Activated CD4-positive, alpha-beta T cell treated with anti-CD3 and anti-CD28 coated beads for 24 hours (primary cell): Measurements from ENCODE around the gene LSP1.
"Not testable (repeated sequence)": the region's sequence is repeated elsewhere in the genome, so short reads cannot be mapped to it uniquely, and the experiment has no call there.

Experiments
- DNase-seq, 2 donors: peaks; one replicate each; pipeline ENCODE4 v3.0.0-alpha.2; 2020; ENCODE audit warnings: low read depth in 2 of 2

The LSP1 gene

DNA sequence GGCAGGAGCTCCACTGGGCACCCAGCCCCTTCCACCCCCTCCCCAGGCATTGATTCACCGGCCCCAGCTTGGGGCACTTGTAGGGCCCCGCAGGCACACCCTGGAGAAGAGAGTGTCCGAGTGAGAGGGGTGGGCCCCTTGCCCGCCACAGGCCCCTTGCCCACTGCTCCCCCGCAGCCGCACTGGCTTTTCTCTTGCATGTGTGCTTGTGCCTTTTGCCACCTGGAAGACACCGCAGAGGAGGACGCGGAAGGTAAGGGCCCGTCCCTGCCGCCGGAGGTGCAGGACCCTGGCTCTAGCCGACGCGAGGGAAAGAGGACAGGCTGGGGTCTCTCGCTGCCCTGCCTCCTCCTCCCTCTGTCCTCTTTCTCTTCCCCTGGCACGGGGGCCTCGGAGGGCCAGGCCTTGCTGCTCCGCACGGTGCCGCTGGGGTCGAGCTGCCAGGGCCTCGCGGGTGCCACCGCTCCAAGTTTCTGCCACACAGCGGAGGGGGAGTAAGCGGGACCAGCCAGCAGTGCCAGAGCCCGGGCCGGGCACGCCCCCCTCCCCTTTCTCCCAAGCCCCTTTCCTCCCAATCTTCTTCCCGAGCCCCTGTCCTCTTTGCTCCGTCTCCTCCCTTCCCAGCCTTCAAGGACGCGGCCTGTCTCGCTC lies 76.1 kb downstream of the LSP1 start:
- DNase-seq = no peak

DNA sequence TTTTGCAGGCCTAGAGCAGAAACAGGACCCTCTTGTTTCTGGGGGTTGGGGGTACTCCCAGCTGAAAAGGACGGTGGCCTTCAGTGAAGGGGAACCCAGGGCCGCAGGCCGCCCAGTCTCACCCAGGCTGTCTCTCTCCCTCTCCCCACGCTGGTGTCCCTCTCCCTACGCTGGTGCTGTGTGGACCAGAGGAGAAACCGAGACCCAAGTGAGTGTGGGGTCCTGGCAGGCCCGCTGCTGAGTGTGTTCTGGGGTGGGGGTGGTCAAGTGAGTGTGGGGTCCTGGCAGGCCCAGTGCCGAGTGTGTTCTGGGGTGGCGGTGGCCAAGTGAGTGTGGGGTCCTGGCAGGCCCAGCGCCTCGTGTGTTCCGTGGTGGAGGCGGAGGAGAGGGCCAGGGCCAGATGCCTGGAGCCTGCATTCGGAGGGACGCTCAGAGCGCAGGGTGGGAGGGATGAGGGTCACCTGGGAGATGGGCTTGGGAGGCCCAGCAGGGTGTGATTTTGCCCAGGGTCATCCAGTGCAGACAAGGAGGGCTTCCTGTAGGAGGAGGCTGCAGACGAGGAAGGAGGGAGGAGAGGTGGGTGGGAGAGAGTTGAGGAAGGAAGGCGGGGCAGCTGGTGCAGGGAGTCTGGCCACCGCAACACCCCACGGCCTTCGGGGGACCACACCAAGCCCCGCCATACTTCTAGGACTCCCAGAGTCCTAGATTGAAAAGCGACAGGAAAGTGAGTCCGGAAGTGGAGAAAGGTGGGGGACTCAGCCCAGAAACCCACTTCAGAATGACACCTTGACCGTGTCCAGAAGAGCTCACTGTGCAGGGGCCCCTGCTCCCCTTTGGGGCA lies 77.0 kb downstream of the LSP1 start:
- DNase-seq = no peak

DNA sequence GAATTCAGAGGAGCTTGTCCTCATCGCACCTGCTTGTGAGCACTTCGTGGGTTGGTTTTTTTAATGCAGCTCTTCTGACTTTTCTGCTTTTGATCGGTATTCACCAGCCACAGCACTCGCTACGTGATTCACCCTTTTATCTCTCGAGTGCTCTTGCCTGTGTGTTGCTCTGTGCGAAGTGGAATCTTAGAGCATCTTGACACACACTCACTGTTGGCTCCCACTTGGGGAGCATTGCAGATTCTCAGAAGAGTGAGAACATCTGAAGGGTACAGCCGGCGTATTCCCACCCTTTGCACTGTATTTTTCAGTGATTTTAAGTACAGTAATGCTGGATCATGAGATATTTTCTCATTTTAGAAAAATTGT lies 77.6 kb downstream of the LSP1 start:
- no peak for DNase-seq

DNA sequence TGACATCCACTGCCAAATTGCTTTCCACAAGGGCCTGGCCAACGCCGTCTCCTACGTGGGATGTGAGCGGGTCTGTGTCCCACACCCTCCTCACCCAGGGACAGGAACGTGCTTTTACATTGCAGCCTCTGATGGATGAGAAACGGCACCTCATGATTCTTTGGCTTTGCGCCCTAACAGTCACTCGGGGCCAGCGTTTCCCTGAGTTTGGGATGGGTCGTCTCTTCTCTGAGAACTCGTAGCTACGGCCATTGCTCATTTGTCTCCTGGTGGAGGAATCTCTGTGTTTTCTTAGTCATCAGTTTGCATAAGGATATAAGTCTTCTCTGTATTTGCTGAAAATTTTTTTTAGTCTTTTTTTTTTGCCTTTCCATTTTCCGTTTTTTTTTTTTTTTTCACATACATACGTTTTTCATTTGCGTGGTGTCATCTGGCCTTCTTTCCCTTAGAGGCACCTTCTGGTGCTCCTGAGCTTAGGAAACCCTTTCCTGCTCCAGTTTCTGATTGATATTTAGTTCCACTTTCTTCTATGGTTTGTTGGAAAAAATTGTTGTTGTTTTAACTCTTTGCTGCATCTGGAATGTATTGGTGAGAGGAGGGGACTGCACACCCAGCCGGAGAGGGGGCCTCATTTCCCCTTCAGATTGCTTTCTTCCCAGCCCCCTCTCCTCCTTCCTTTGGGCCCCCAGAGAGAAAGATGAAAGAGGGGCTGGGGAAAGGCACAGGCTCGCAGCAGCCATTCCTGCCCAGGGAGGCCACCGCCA lies 78.6 kb downstream of the LSP1 start:
- no peak for DNase-seq

DNA sequence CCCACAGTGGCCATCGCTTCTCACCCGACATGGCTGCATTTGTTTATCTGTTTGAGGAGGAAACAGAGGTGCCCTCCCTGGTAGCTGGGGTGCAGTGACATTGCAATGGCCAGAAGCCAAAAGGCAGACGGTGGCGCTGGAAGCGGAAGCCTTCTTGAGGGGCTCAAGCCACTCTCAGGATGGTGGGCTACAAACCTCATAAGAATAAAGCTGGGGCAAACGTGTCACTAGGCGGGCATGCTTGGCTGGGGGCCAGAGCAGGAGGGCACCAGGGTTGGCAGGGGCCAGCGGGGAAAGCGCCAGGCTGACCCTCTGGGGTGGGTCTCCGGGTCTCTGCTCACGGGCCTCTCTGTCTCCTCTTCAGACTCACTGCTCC lies 79.2 kb downstream of the LSP1 start:
- DNase-seq = no peak

DNA sequence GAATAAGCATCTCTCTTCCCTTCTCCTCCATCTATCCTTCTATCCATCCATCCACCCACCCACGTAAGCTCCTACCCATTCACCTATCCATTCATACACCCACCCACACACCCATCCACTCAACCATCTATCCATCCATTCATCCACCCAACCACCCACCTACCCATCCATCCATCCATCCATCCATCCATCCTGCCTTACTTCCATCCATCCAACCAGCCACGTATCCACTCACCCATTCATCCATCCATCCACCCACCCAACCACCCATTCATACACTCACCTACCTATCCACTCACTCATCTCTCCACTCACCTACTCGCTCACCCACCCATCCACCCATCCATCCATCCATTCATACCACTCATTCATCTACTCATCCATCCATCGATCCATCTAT lies 79.8 kb downstream of the LSP1 start:
- no peak for DNase-seq

DNA sequence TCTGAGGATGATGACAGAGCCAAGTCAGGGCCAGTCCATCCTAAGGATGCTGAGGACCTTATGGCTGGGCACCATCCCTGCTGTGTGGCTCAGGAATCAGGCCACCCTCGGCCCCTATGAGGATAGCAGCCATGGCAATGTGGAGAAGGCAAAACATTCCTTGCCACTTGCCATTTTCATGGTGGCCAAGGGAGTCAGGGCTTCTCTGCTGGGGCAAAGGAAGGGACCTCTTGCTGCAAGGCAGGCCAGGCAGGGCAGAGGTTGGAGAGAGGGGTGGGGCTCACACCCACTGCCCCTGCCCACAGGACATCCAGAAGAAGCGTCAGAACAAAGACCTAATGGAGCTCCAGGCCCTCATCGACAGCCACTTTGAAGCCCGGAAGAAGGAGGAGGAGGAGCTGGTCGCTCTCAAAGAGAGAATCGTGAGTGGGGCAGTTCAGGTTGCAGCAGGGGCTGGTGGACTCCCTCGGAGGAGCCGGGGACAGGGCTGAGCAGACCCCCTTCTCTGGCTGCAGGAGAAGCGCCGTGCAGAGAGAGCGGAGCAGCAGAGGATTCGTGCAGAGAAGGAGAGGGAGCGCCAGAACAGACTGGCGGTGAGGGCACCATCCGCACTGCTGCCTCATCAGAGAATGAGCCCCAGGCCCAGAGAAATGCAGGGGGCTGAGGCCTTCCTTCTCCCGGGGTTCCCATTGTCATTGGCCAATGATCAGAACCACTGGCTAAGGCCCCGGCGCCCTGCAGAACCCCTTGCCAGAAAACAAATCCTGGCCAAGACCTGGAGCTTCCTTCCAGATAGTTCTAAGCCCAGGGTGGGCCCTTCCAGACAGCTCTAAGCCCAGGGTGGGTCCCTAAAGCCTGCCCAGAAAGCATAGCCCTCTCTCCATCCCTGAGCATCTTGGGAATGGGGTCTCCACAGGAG lies 80.8 kb downstream of the LSP1 start:
- DNase-seq = no peak

DNA sequence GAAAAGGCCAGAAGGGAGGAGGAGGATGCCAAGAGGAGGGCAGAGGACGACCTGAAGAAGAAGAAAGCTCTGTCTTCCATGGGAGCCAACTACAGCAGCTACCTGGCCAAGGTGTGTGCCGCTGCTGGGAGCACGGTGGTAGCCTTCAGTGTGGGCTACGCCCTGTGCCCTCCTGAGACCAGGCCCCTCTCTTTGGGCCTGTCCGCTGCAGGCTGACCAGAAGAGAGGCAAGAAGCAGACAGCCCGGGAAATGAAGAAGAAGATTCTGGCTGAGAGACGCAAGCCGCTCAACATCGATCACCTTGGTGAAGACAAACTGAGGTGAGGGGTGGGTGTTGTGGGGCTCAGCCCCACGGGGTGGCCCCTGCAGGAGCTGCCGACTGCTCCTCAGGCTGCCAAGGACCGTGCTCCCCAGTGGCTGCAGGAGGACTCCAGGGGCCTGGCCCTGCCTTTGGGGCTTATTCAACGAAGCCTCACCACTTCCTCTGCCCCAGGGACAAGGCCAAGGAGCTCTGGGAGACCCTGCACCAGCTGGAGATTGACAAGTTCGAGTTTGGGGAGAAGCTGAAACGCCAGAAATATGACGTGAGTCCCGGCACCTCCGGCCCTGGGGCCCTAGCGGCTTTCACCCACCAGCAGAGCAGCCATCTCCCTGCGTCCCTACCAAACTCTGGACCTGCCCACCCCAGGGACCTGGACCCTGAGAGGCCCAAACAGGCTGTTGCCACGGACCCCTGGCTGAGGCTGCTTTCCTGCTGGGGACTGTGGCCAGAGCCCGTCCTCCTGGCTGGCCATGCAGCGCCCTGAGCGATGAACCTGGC lies 81.7 kb downstream of the LSP1 start:
- DNase-seq = no peak

DNA sequence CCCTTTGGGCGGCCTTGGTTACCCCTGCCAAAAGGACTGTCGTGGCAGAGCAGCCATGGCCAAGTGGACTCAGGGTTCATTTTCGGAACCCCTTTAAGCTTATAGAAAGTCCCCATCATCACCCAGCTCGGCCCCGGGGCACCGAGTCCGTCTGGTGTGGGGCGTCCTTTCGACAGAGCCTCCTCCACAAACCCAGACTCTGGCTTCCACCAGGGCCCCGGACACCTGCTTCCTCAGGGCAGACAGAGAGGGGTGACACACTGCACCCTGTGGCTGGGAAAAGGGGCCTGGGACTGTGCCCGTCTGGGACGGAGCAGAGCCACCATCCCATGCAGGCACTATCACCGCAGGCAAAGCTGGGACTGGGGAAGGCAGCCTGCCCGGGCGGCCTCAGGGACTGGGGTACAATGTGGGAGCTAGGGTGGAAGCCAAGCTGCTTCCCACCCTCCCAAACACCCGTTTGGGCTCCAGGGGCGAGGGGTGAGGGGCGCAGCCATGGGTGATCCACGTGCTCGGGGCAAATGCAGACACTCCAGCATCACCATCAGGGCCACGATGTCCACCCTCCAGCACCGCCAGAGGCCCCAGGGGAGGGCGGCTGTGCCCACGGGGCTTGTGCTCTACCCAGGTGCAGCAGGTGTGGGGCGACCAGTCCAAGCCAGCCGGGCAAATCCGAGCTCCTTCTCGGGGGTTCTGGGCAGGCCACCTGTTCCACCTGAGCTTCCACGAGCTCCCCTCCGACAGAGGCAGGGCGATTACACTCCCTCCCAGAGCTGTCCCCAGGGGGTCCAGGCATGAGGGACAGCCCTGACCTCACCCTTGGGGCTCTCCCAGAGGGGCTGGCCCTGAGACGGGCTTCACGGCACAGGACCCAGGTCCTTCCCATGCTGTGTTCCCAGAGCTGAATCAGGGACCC lies 82.5 kb downstream of the LSP1 start:
- no peak for DNase-seq

DNA sequence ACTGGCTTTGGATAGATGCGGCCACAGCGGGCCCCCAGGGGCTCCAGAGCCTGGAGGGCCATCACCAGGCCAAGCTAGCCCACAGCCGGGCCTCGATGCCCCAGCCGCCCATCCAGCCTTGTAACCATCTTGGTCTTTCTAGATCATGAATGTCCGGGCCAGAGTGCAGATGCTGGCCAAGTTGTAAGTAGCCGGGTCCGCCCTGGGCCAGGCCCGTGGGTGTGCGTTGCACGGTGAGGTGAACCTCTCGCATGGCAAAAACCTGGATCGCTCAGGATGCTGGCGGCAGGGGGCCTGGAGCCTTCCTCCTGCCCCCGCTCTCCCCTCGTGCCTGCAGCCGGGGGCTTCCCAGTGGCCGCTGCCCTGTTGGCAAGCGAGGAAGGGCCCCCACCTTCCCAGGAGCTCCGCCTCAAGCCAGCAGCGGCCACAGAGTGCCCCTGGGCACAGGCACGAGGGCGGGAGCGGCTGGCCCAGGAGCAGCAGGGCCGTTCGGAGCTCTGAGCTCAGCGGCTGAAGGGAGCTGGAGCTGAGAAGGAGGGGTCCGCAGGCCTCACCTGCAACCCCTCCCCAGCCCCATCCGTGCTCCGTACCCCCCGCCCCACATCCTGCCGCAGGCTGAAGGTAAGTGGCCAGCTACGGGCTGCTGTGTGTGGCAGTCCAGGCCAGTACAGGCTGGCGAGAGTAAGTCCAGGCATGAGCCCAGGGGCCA lies 83.3 kb downstream of the LSP1 start:
- no peak for DNase-seq

DNA sequence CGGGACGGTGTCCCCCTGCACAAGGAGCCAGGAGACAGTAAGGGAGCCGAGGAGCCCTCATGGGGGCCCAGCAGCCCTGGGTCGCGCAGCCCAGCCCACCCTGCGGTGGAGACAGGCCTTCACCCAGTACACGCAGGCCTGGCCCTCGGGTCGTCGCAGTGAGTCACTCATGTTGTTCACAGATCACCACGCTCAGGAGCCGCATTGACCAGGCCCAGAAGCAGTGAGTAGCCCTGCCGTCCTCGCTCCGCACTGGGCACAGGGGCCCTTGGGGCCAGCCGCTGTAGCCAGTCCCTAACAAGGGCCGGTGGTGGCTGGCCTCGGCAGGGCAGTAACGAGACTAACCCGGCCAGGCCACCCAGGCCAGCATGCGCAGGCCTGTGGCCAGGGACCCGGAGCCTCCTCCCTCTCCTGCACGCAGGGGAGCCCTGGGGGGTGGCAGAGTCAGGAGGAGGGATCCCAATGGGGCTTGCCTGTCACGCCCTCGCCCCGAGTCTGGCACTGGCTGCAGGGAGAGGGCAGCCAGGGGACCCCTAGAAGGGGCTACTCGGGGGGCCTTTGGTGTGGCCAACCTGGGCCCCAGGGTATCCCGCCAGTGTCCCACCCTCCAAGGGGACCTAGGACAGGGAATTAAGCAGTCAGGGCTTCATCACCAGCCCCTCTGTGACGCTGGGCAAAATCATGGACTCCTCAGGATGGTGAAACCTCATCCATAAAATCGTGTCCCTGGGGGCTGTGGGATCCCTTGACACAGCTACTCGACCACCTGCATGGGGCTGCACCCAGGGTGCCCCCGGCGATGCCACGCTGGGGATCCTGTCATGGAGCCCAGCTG lies 84.1 kb downstream of the LSP1 start:
- DNase-seq = no peak

DNA sequence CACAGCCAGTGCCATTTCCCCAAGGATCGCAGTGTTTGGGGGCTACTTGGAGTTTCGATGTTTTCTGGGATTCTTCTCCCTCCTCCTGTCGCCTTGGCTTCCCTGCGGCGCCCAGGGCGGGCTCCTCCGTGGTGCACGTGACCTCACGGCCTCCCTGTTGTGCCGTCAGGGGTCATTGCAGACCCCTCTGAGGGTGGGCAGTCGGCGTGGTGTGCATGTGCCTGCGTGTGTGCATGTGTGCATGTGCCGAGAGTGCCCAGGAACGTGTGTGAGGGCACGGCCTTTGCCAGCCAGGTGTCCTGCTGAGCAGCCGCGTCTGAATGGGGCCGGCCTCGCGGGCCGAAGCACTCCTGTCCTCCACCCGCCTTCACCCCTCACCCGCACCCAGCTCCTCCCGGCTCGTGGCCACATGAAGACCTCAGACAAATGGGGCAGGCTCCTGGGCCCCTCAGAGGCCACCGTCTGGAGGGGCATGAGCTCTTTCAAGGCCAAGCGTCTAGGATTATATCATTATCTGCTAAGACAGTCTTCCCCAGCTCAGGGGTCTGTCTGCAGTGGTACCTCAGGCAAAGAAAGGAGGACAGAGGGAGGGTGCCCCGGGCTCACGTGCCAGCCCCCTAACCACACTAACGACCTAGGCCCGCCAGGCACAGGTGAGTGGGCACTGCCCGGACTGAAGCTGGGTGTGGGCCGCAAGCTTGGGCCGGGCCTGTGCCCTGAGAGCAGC lies 84.9 kb downstream of the LSP1 start:
- DNase-seq = no peak

DNA sequence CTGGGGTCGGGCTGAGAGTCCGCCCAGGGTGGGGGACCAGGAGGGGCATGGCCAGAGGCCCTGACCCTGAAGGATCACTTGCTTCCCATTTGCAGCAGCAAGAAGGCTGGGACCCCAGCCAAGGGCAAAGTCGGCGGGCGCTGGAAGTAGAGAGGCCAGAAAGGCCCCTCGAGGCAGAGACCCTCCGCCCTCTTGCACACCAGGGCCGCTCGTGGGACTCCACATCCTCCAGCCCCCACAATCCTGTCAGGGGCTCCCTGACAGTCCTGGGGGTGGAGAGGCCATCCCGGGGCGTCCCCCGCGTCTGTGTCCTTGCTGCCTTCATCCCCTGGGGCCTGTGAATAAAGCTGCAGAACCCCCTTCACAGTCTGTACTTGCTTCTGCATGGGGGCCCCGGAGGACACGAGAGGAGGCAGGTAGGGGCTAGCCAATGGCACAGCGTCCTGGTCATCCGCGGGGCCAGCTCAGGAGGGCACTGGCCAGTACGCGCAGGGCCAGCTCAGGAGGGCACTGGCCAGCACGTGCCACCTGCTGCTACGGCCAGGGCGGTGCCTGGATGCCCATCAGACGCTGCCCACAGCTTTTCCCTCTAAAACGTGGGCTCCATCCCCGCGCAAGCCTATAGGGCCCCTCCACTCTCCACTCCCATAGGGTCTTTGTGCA lies 85.6 kb downstream of the LSP1 start:
- DNase-seq = no peak

DNA sequence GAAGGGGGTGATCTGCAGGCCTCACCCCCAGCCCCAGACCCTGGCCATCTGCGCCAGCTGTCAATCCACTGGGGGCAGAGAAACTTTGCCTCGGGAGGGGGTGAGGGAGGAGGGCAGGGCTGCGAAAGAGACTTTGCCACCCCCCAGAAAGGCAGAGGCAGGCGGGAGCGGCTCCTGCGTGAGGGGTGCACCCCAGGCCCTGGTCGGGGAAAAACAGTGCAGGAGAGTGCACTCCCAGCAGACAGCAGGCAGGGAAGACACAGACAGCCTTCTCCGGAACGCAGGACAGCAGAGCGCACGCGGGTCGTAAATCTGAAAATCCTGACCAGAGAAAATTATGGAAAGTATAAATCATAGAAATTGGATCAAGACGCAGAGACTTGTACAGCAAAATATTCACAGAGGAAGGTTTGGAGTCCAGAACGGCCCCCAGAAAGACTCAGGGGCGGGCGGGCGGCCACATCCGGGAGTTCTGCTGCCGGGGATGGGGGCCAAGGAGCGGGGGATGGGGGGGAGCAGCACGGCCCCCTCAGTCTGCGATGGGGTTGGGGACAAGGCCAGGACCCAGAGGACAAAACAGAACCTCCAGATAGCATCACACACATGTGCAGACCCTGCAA lies 86.2 kb downstream of the LSP1 start:
- DNase-seq = no peak

DNA sequence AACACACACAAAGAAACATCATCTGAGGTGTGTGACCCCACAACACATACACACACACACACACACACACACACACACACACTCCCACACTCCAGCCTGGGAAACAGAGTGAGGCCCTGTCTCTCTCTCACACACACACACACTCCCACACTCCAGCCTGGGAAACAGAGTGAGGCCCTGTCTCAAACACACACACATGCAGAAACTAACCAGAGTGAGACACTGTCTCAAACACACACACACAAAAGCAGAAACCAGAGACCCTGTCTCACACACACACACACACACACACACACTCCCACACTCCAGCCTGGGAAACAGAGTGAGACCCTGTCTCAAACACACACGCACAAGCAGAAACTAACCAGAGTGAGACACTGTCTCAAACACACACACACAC lies 86.9 kb downstream of the LSP1 start:
- not testable (repeated sequence) for DNase-seq
